ENCODE data around the gene LTBR.

LTBR gene

DNA sequence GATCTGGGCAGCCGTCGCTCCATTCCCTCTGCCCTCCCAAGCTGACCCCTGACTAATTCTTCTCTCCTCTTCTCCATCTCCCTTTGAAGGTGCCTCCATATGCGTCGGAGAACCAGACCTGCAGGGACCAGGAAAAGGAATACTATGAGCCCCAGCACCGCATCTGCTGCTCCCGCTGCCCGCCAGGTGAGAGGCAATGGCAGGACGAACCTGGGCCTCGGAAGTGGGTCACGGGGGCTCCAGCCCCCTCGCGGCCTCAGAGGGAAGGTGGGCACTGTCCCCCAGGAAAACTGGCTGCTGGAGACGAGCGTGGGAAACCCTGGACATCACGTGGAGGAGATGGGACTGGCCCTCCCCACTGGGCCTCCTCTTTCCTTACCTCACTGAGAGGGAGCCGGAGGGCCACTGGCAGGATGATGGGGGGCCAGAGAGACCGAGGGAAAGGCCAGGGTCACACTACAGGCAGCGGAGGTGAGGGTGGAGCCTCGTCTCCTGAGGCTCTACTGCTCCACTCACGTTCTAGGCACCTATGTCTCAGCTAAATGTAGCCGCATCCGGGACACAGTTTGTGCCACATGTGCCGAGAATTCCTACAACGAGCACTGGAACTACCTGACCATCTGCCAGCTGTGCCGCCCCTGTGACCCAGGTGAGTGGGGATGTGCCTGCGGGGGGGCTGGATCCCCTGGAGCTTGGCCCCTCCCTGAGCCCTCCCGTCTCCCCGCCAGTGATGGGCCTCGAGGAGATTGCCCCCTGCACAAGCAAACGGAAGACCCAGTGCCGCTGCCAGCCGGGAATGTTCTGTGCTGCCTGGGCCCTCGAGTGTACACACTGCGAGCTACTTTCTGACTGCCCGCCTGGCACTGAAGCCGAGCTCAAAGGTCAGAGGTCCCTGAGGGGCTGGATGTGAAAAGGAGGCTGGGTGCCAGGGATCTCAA, 806 bp downstream of the LTBR start:
- H3K9ac ChIP-seq (ENCODE audit: low read length) = no peak overlapping the region
- no peaks in the 10 kb centered on the region for H3K27me3 ChIP-seq (ENCODE audit: low read length)
- H4K20me1 ChIP-seq (ENCODE audit: low read depth, low read length) = no peaks in the 10 kb centered on the region
- no peak overlapping the region for H2AFZ ChIP-seq (ENCODE audit: low read depth, low read length, severe bottlenecking)
- H3F3A ChIP-seq (ENCODE audit: insufficient read depth) = no peaks in the 10 kb centered on the region
- no peak overlapping the region for H3K4me3 ChIP-seq (ENCODE audit: insufficient read depth, low read length, poor library complexity, severe bottlenecking)
- H3K4me2 ChIP-seq (ENCODE audit: low read depth, low read length, poor library complexity, severe bottlenecking) = no peak overlapping the region
- H3K9me3 ChIP-seq (ENCODE audit: insufficient read depth, low read length) = no peaks in the 10 kb centered on the region
- TF ChIP-seq CTCF (IDR thresholded peaks at IDR 0.05; ENCODE audit: insufficient read depth, low read length, poor library complexity, severe bottlenecking) = no peak
- TF ChIP-seq EZH2phosphoT487 (conservative IDR thresholded peaks at IDR 0.05; ENCODE audit: low read length) = no peak
- H3K36me3 ChIP-seq (ENCODE audit: low read length) = no peaks in the 10 kb centered on the region
- H3K79me2 ChIP-seq (ENCODE audit: insufficient read depth, low read length) = no peaks in the 10 kb centered on the region
- H3K27ac ChIP-seq (ENCODE audit: low read depth, low read length) = no peak overlapping the region
- no peaks in the 10 kb centered on the region for H3K9me2 ChIP-seq (replicated peaks; ENCODE audit: insufficient read depth, low read length)

DNA sequence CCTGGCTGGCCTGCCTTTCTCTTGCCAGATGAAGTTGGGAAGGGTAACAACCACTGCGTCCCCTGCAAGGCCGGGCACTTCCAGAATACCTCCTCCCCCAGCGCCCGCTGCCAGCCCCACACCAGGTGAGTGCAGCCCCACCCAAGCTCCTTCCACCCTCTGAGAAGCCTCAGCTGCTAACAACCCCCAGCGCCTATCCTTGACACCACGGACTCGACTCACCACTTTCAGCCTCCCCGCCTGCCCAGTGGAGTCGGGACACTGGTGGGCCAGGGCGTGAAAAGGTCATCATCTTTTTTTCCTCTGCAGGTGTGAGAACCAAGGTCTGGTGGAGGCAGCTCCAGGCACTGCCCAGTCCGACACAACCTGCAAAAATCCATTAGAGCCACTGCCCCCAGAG, 2.1 kb downstream of the LTBR start:
- Histone ChIP-seq H3K4me3 (ENCODE audit: insufficient read depth, low read length, poor library complexity, severe bottlenecking) (no peak overlapping the region), H3K9ac (ENCODE audit: low read length) (no peak overlapping the region), H3K27me3 (ENCODE audit: low read length) (no peaks in the 10 kb centered on the region), H3K79me2 (ENCODE audit: insufficient read depth, low read length) (no peaks in the 10 kb centered on the region), H4K20me1 (ENCODE audit: low read depth, low read length) (no peaks in the 10 kb centered on the region), H3K36me3 (ENCODE audit: low read length) (no peaks in the 10 kb centered on the region), H3K4me2 (ENCODE audit: low read depth, low read length, poor library complexity, severe bottlenecking) (no peak overlapping the region), H3K9me3 (ENCODE audit: insufficient read depth, low read length) (no peaks in the 10 kb centered on the region), H3F3A (ENCODE audit: insufficient read depth) (no peaks in the 10 kb centered on the region), H2AFZ (ENCODE audit: low read depth, low read length, severe bottlenecking) (no peak overlapping the region), H3K9me2 (replicated peaks; ENCODE audit: insufficient read depth, low read length) (no peaks in the 10 kb centered on the region), H3K27ac (ENCODE audit: low read depth, low read length) (no peak overlapping the region)
- TF ChIP-seq CTCF (IDR thresholded peaks at IDR 0.05; ENCODE audit: insufficient read depth, low read length, poor library complexity, severe bottlenecking) = no peak
- TF ChIP-seq EZH2phosphoT487 (conservative IDR thresholded peaks at IDR 0.05; ENCODE audit: low read length) = no peak

DNA sequence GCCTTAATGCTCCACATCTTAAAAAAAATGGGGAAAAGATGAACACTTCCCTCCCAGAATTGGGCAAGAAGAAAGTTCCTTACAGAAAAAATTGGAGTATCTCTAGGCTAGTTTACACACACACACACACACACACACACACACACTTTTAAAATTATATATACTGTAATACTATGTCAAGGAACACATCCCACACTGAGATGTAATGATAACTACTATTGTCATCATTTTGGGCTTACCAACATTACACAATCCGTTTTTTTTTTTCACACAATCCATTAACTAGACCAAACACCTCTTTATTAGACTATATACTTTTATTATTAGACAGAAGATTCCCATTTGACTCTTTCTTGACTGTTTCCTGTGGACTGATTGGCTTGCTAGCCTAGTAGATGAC, 2.5 kb downstream of the LTBR start:
- TF ChIP-seq EZH2phosphoT487 (conservative IDR thresholded peaks at IDR 0.05; ENCODE audit: low read length) = no peak
- no peak for TF ChIP-seq CTCF (IDR thresholded peaks at IDR 0.05; ENCODE audit: insufficient read depth, low read length, poor library complexity, severe bottlenecking)
- Histone ChIP-seq H3K27me3 (ENCODE audit: low read length) (no peaks in the 10 kb centered on the region), H2AFZ (ENCODE audit: low read depth, low read length, severe bottlenecking) (no peak overlapping the region), H3K9ac (ENCODE audit: low read length) (no peak overlapping the region), H4K20me1 (ENCODE audit: low read depth, low read length) (no peaks in the 10 kb centered on the region), H3K36me3 (ENCODE audit: low read length) (no peaks in the 10 kb centered on the region), H3K9me3 (ENCODE audit: insufficient read depth, low read length) (no peaks in the 10 kb centered on the region), H3K27ac (ENCODE audit: low read depth, low read length) (no peak overlapping the region), H3K4me2 (ENCODE audit: low read depth, low read length, poor library complexity, severe bottlenecking) (no peak overlapping the region), H3F3A (ENCODE audit: insufficient read depth) (no peaks in the 10 kb centered on the region), H3K9me2 (replicated peaks; ENCODE audit: insufficient read depth, low read length) (no peaks in the 10 kb centered on the region), H3K79me2 (ENCODE audit: insufficient read depth, low read length) (no peaks in the 10 kb centered on the region), H3K4me3 (ENCODE audit: insufficient read depth, low read length, poor library complexity, severe bottlenecking) (no peak overlapping the region)

Data from SU-DHL-6 (cell line).